GM18909 (cell line): ENCODE measurements around the gene ASB10.

ENCODE experiments used
- ATAC-seq: cut with Tn5 transposase; IDR thresholded peaks from one replicate; pipeline ENCODE4 v1.9.1; 2021; ENCODE audit warnings: mild to moderate bottlenecking; ENCODE audit not compliant: unreplicated experiment, poor library complexity

ASB10 gene

GRCh38 chr7:151139071-151139790 is 47.8 kb downstream of the ASB10 start:
- ATAC-seq: no peak

- ATAC-seq: no peak
Measured at GRCh38 chr7:151138153-151138851, 48.7 kb downstream of the ASB10 start.

- ATAC-seq: no peak
Measured at GRCh38 chr7:151137791-151138152, 49.3 kb downstream of the ASB10 start.

- ATAC-seq: no peak
Measured at GRCh38 chr7:151137076-151137675, 49.9 kb downstream of the ASB10 start.

- ATAC-seq: no peak
Measured at GRCh38 chr7:151135866-151136843, 50.9 kb downstream of the ASB10 start.

- ATAC-seq: no peak
Measured at GRCh38 chr7:151135525-151135845, 51.6 kb downstream of the ASB10 start.

GRCh38 chr7:151134743-151135524 is 52.1 kb downstream of the ASB10 start:
- no peak for ATAC-seq

- ATAC-seq: no peak
Measured at GRCh38 chr7:151133986-151134742, 52.9 kb downstream of the ASB10 start.

- no peak for ATAC-seq
Measured at GRCh38 chr7:151133266-151133985, 53.6 kb downstream of the ASB10 start.

GRCh38 chr7:151132461-151133205 is 54.4 kb downstream of the ASB10 start:
- ATAC-seq: no peak

- no peak for ATAC-seq
Measured at GRCh38 chr7:151131592-151132293, 55.3 kb downstream of the ASB10 start.

- no peak for ATAC-seq
Measured at GRCh38 chr7:151131224-151131591, 55.8 kb downstream of the ASB10 start.

- ATAC-seq: no peak
Measured at GRCh38 chr7:151130741-151131157, 56.3 kb downstream of the ASB10 start.

- no peak for ATAC-seq
Measured at GRCh38 chr7:151129960-151130591, 57.0 kb downstream of the ASB10 start.

- ATAC-seq: no peak
Measured at GRCh38 chr7:151129117-151129959, 57.7 kb downstream of the ASB10 start.

GRCh38 chr7:151128716-151129115 is 58.3 kb downstream of the ASB10 start:
- ATAC-seq: no peak
